Tongue (tissue), 2 donors: ENCODE measurements around the gene ZNF835. TPM values are rescaled to one million over a fixed set of nuclear protein-coding genes. Genes with fewer than 3 reads are reported as not detected.
"Not testable (repeated sequence)": the region's sequence is repeated elsewhere in the genome, so short reads cannot be mapped to it uniquely, and the experiment has no call there.

Experiments used
- DNase-seq: peaks from one replicate; pipeline ENCODE4 v3.0.0-alpha.2; 2015
- total RNA-seq: library from RNA; depleted of rRNA; stranded (reverse); fragments of >200 nt; gene quantifications from one replicate; pipeline ENCODE4 v1.2.3, GENCODE V29; 2014

Gene ZNF835
- total RNA-seq = 5.0 TPM

- peak; percentile 96 for DNase-seq
These were observed at the start of gene ZNF835 for GRCh38 chr19:56671613-56671994. Gene ZNF835 (minus strand): TSS chr19:56671757. CDS start chr19:56665198, 6,559 bp downstream.

- DNase-seq = peak; percentile 27
These were observed 48.7 kb upstream of the ZNF835 start for GRCh38 chr19:56720281-56720680.

- DNase-seq = no peak
These were observed 46.7 kb upstream of the ZNF835 start for GRCh38 chr19:56718231-56718630.

GRCh38 chr19:56712611-56713276 lies 41.2 kb upstream of the ZNF835 start:
- peak; percentile 53 for DNase-seq

GRCh38 chr19:56710437-56710836 lies 38.9 kb upstream of the ZNF835 start:
- DNase-seq = no peak

GRCh38 chr19:56707821-56708220 lies 36.3 kb upstream of the ZNF835 start:
- DNase-seq = no peak

- DNase-seq = no peak
These were observed 34.4 kb upstream of the ZNF835 start for GRCh38 chr19:56705939-56706338.

- no peak for DNase-seq
These were observed 30.3 kb upstream of the ZNF835 start for GRCh38 chr19:56701895-56702294.

- no peak for DNase-seq
These were observed 28.0 kb upstream of the ZNF835 start for GRCh38 chr19:56699552-56699951.

- no peak for DNase-seq
These were observed 20.8 kb upstream of the ZNF835 start for GRCh38 chr19:56692206-56692895.

- DNase-seq = no peak
These were observed 19.1 kb upstream of the ZNF835 start for GRCh38 chr19:56690670-56691069.

- no peak for DNase-seq
These were observed 17.6 kb upstream of the ZNF835 start for GRCh38 chr19:56689198-56689597.

GRCh38 chr19:56687031-56687430 lies 15.5 kb upstream of the ZNF835 start:
- no peak for DNase-seq

- no peak for DNase-seq
These were observed 11.6 kb upstream of the ZNF835 start for GRCh38 chr19:56683116-56683515.

- DNase-seq = no peak
These were observed 10.1 kb upstream of the ZNF835 start for GRCh38 chr19:56681702-56682101.

GRCh38 chr19:56678205-56678604 lies 6.6 kb upstream of the ZNF835 start:
- peak; percentile 43 for DNase-seq

GRCh38 chr19:56672610-56673009 lies 1.1 kb upstream of the ZNF835 start:
- not testable (repeated sequence) for DNase-seq

- DNase-seq = no peak
These were observed 470 bp downstream of the ZNF835 start for GRCh38 chr19:56670961-56671612.

- no peak for DNase-seq
These were observed 1.1 kb downstream of the ZNF835 start for GRCh38 chr19:56670401-56670960.

- DNase-seq = no peak
These were observed 2.9 kb downstream of the ZNF835 start for GRCh38 chr19:56668676-56669075.

- no peak for DNase-seq
These were observed 4.2 kb downstream of the ZNF835 start for GRCh38 chr19:56667311-56667870.

GRCh38 chr19:56664511-56664910 lies 7.0 kb downstream of the ZNF835 start:
- DNase-seq = no peak
